K562 (cell line): Measurements from ENCODE around the gene MTG1. TPM values are rescaled to one million over a fixed set of nuclear protein-coding genes. Genes with fewer than 3 reads are reported as not detected.

ENCODE experiments used
- CBFA2T2 ChIP-seq: fragments of 450-650 bp; conservative IDR thresholded peaks from 2 replicates; pipeline ENCODE4 v1.6.1; 2017; ENCODE audit warnings: mild to moderate bottlenecking
- CBX3 ChIP-seq, 2 experiments: IDR thresholded peaks; 1 replicate in 1 of 2; 2 replicates in 1 of 2; pipeline ENCODE4 v1.6.1; 2012; ENCODE audit warnings: inconsistent platforms in 2 of 2, low read length in 2 of 2, borderline replicate concordance in 1 of 2, control low read depth in 1 of 2
- CBX8 ChIP-seq: fragments of 200-600 bp; sonication (generic); IDR thresholded peaks from 2 replicates; pipeline ENCODE4 v1.6.1; 2012; ENCODE audit warnings: borderline replicate concordance, mixed run types, low read depth, mild to moderate bottlenecking, moderate library complexity, mixed read lengths, low read length, control low read depth, inconsistent platforms; ENCODE audit not compliant: poor library complexity, severe bottlenecking; ENCODE audit errors: extremely low read depth
- CXXC5 ChIP-seq: fragments of 250-450 bp; sonication (Bioruptor Pico); IDR thresholded peaks from 2 replicates; pipeline ENCODE4 v1.8.0; 2022; ENCODE audit warnings: inconsistent platforms, mild to moderate bottlenecking, moderate library complexity
- E2F3 ChIP-seq: fragments of 250-450 bp; sonication (Bioruptor Pico); IDR thresholded peaks from 2 replicates; pipeline ENCODE4 v1.4.0; 2020; ENCODE audit warnings: mild to moderate bottlenecking
- EGR1 ChIP-seq: fragments of 450-650 bp; conservative IDR thresholded peaks from 2 replicates; pipeline ENCODE4 v1.6.1; 2017; ENCODE audit warnings: mild to moderate bottlenecking
- HDAC8 ChIP-seq: fragments of 450-650 bp; IDR thresholded peaks from 2 replicates; pipeline ENCODE4 v1.6.1; 2016; ENCODE audit warnings: mild to moderate bottlenecking, missing genetic modification characterization, moderate library complexity, missing compliant biosample characterization
- KLF16 ChIP-seq: IDR thresholded peaks from 2 replicates; pipeline ENCODE4 v1.6.1; 2016; ENCODE audit warnings: antibody characterized with exemption
- LEF1 ChIP-seq: fragments of 450-650 bp; IDR thresholded peaks from 2 replicates; pipeline ENCODE4 v1.6.1; 2016; ENCODE audit warnings: mild to moderate bottlenecking
- MNT ChIP-seq, 2 experiments: fragments of 450-650 bp; conservative IDR thresholded peaks; 2 replicates each; pipeline ENCODE4 v1.6.1; 2017; ENCODE audit warnings: mild to moderate bottlenecking in 2 of 2, moderate library complexity in 2 of 2
- MTF1 ChIP-seq: fragments of 250-450 bp; sonication (Bioruptor Pico); IDR thresholded peaks from 2 replicates; pipeline ENCODE4 v1.9.0; 2021; ENCODE audit warnings: moderate library complexity, mild to moderate bottlenecking, inconsistent platforms, borderline replicate concordance
- NRF1 ChIP-seq, 2 experiments: fragments of 450-650 bp; IDR thresholded peaks in 1 of 2; conservative IDR thresholded peaks in 1 of 2; 2 replicates each; pipeline ENCODE4 v1.6.1; 2014; ENCODE audit warnings: mild to moderate bottlenecking in 2 of 2
- ZBTB43 ChIP-seq: sonication (generic); formaldehyde crosslinking; IDR thresholded peaks from 2 replicates; pipeline ENCODE4 v1.8.0; 2023; ENCODE audit warnings: mild to moderate bottlenecking, missing genetic modification reagents
- ZC3H8 ChIP-seq: fragments of 450-650 bp; IDR thresholded peaks from 2 replicates; pipeline ENCODE4 v1.6.1; 2017
- ZNF592 ChIP-seq: fragments of 450-650 bp; IDR thresholded peaks from 2 replicates; pipeline ENCODE4 v1.6.1; 2017; ENCODE audit warnings: antibody characterized with exemption, mild to moderate bottlenecking
- polyA plus RNA-seq, 8 experiments: library from polyadenylated mRNA; depleted of rRNA in 4 of 8; stranded (reverse) in 5 of 8; unstranded in 3 of 8; fragments of >200 nt; fragmentation: Nextera tagmentation in 2 of 8; fragmentation: Illumina TruSeq in 1 of 8; extraction: Ambion mirVana in 2 of 8; extraction: Trizol in 1 of 8; gene quantifications; 2 replicates each; pipeline versions ENCODE4 v1.2.1 to v1.2.3, GENCODE V29; 2011 to 2014; ENCODE audit warnings: inconsistent platforms in 1 of 8, missing spikeins in 1 of 8
- total RNA-seq, 7 experiments: library from RNA; depleted of rRNA in 6 of 7; stranded (reverse); fragments of >200 nt in 6 of 7; fragmentation: Illumina TruSeq in 2 of 7; extraction: Trizol in 2 of 7; gene quantifications; 2 replicates each; pipeline versions ENCODE4 v1.2.1 to v1.2.3, GENCODE V29; 2011 to 2021; ENCODE audit warnings: low replicate concordance in 1 of 7
- TF ChIP-seq, protein P1 (sequence below): fragments of 250-450 bp; sonication (Bioruptor Pico); IDR thresholded peaks from 2 replicates; pipeline ENCODE4 v1.8.0; 2021; ENCODE audit warnings: borderline replicate concordance, mild to moderate bottlenecking, moderate library complexity; ENCODE audit not compliant: poor library complexity, severe bottlenecking
- TF ChIP-seq, protein P2 (sequence below): fragments of 200-800 bp; sonication (Bioruptor generic); IDR thresholded peaks from 2 replicates; pipeline ENCODE4 v1.6.1; 2017; ENCODE audit warnings: missing genetic modification characterization, missing compliant biosample characterization

Gene MTG1
- total and polyA plus RNA-seq, 9 of the 15 experiments (the other 6 are each of a cell fraction or from before 2014, with no cell fraction given), result 2.8 to 28.2 (median 15.4) TPM

- TF ChIP-seq ZNF592, result 0 out of 2 replicates have a peak, but pooled peaks have one; percentile 20
- TF ChIP-seq, protein P1, sequence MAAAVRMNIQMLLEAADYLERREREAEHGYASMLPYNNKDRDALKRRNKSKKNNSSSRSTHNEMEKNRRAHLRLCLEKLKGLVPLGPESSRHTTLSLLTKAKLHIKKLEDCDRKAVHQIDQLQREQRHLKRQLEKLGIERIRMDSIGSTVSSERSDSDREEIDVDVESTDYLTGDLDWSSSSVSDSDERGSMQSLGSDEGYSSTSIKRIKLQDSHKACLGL (CRISPR knock-in tag), result no peak
- TF ChIP-seq CBX8, result no peak
- 0 out of 2 replicates have a peak, but pooled peaks have one; percentile 37 for TF ChIP-seq LEF1
- TF ChIP-seq, protein P2, sequence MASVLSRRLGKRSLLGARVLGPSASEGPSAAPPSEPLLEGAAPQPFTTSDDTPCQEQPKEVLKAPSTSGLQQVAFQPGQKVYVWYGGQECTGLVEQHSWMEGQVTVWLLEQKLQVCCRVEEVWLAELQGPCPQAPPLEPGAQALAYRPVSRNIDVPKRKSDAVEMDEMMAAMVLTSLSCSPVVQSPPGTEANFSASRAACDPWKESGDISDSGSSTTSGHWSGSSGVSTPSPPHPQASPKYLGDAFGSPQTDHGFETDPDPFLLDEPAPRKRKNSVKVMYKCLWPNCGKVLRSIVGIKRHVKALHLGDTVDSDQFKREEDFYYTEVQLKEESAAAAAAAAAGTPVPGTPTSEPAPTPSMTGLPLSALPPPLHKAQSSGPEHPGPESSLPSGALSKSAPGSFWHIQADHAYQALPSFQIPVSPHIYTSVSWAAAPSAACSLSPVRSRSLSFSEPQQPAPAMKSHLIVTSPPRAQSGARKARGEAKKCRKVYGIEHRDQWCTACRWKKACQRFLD, result no peak
- peak; percentile 78 for TF ChIP-seq KLF16
- TF ChIP-seq EGR1, result 0 out of 2 replicates have a peak, but pooled peaks have one; percentile 5
- TF ChIP-seq CXXC5, result peak; percentile 37; the same call in 1 of the 2 replicates
- peak; percentile 73 to 75; a peak in 3 of 4 replicates for TF ChIP-seq NRF1 (conservative IDR thresholded peaks at IDR 0.05 in 1 of 2, IDR thresholded peaks at IDR 0.05 in 1 of 2)
- TF ChIP-seq MTF1, result no peak
- TF ChIP-seq MNT (conservative IDR thresholded peaks at IDR 0.05), result peak; percentile 60 to 82
- no peak for TF ChIP-seq HDAC8 (tag)
- TF ChIP-seq CBX3 (IDR thresholded peaks at IDR 0.05; ENCODE audit: borderline replicate concordance in 1 of 2, low read length in 2 of 2), result peak in 1 of 2 experiments; percentile 49; a peak in 1 of 3 replicates
- no peak for TF ChIP-seq ZC3H8
- no peak for TF ChIP-seq ZBTB43 (CRISPR knock-in tag)
- peak; percentile 89 for TF ChIP-seq E2F3 (CRISPR knock-in tag)
- TF ChIP-seq CBFA2T2, result peak; percentile 72
These were observed 33.9 kb upstream of the MTG1 start (continued) for GRCh38 chr10:133359972-133360610.
